Muscle layer of duodenum (tissue), 2 donors: Measurements from ENCODE around the gene BCL11B.

Experiments used
- H3K27ac ChIP-seq: one replicate; pipeline ENCODE4 v1.7.0; 2013; ENCODE audit warnings: mild to moderate bottlenecking, low read length
- H3K27me3 ChIP-seq: one replicate; pipeline ENCODE4 v1.7.0; 2013; ENCODE audit warnings: low read depth, mild to moderate bottlenecking, control low read depth, low read length
- H3K36me3 ChIP-seq, 2 donors: one replicate each; pipeline ENCODE4 v1.7.0; 2013; ENCODE audit warnings: low read length in 2 of 2, control low read depth in 1 of 2, mild to moderate bottlenecking in 1 of 2; ENCODE audit not compliant: insufficient read depth in 2 of 2, control insufficient read depth in 1 of 2
- H3K4me1 ChIP-seq, 2 donors: one replicate each; pipeline ENCODE4 v1.7.0; 2013; ENCODE audit warnings: low read length in 2 of 2, mild to moderate bottlenecking in 2 of 2, control low read depth in 1 of 2, moderate library complexity in 1 of 2; ENCODE audit not compliant: insufficient read depth in 2 of 2, control insufficient read depth in 1 of 2
- H3K4me3 ChIP-seq, 2 donors: one replicate each; pipeline ENCODE4 v1.7.0; 2013; ENCODE audit warnings: low read length in 2 of 2, low read depth in 1 of 2, mild to moderate bottlenecking in 1 of 2
- H3K9me3 ChIP-seq, 2 donors: one replicate each; pipeline ENCODE4 v1.7.0; 2013; ENCODE audit warnings: low read length in 2 of 2, control low read depth in 1 of 2, mild to moderate bottlenecking in 1 of 2; ENCODE audit not compliant: control insufficient read depth in 1 of 2
- donor health status: healthy.

BCL11B gene

GRCh38 chr14:99271951-99272631, at the start of gene BCL11B:
Gene BCL11B, minus strand, starts transcription at chr14:99272197. Its CDS starts 979 bp downstream, at chr14:99271218.
- H3K27ac ChIP-seq: peak within 1 kb of the TSS; percentile 51
- H3K9me3 ChIP-seq: no peaks in the 10 kb centered on the region
- H3K4me3 ChIP-seq: peak within 1 kb of the TSS; percentile 57 to 64
- peaks cover 35% of the 10 kb centered on the region for H3K27me3 ChIP-seq
- peaks cover 0 to 50% of the 10 kb centered on the region in 2 donors for H3K4me1 ChIP-seq
- H3K36me3 ChIP-seq: no peaks in the 10 kb centered on the region

GRCh38 chr14:99321236-99321925, 49.4 kb upstream of the BCL11B start:
- Histone ChIP-seq H3K9me3 (no peaks in the 10 kb centered on the region), H3K4me1 (no peaks in the 10 kb centered on the region), H3K27me3 (no peaks in the 10 kb centered on the region), H3K4me3 (no peak overlapping the region), H3K36me3 (no peaks in the 10 kb centered on the region), H3K27ac (no peak overlapping the region)

GRCh38 chr14:99320621-99321235, 48.7 kb upstream of the BCL11B start:
- Histone ChIP-seq H3K4me1 (no peaks in the 10 kb centered on the region), H3K36me3 (no peaks in the 10 kb centered on the region), H3K27me3 (no peaks in the 10 kb centered on the region), H3K4me3 (no peak overlapping the region), H3K27ac (no peak overlapping the region), H3K9me3 (no peaks in the 10 kb centered on the region)

GRCh38 chr14:99320105-99320572, 48.1 kb upstream of the BCL11B start:
- H3K27ac ChIP-seq: no peak overlapping the region
- H3K4me3 ChIP-seq: no peak overlapping the region
- no peaks in the 10 kb centered on the region for H3K36me3 ChIP-seq
- H3K27me3 ChIP-seq: no peaks in the 10 kb centered on the region
- no peaks in the 10 kb centered on the region for H3K9me3 ChIP-seq
- no peaks in the 10 kb centered on the region for H3K4me1 ChIP-seq

GRCh38 chr14:99318959-99319295, 46.9 kb upstream of the BCL11B start:
- H3K27ac ChIP-seq: no peak overlapping the region
- H3K4me3 ChIP-seq: no peak overlapping the region
- H3K9me3 ChIP-seq: no peaks in the 10 kb centered on the region
- H3K27me3 ChIP-seq: no peaks in the 10 kb centered on the region
- H3K4me1 ChIP-seq: no peaks in the 10 kb centered on the region
- H3K36me3 ChIP-seq: no peaks in the 10 kb centered on the region

GRCh38 chr14:99318091-99318958, 46.3 kb upstream of the BCL11B start:
- H3K27ac ChIP-seq: no peak overlapping the region
- no peaks in the 10 kb centered on the region for H3K9me3 ChIP-seq
- H3K4me3 ChIP-seq: no peak overlapping the region
- H3K4me1 ChIP-seq: no peaks in the 10 kb centered on the region
- H3K36me3 ChIP-seq: no peaks in the 10 kb centered on the region
- H3K27me3 ChIP-seq: no peaks in the 10 kb centered on the region

GRCh38 chr14:99317231-99318090, 45.5 kb upstream of the BCL11B start:
- Histone ChIP-seq H3K27ac (peak overlapping the region; percentile 23), H3K36me3 (no peaks in the 10 kb centered on the region), H3K4me3 (no peak overlapping the region), H3K4me1 (no peaks in the 10 kb centered on the region), H3K9me3 (no peaks in the 10 kb centered on the region), H3K27me3 (no peaks in the 10 kb centered on the region)

- H3K27ac ChIP-seq: peak overlapping the region; percentile 31
Observed at GRCh38 chr14:99316281-99317163, 44.5 kb upstream of the BCL11B start.

GRCh38 chr14:99315197-99315596, 43.2 kb upstream of the BCL11B start:
- Histone ChIP-seq H3K4me1 (no peaks in the 10 kb centered on the region), H3K9me3 (peaks cover 0 to 6% of the 10 kb centered on the region in 2 donors), H3K27ac (no peak overlapping the region), H3K4me3 (no peak overlapping the region), H3K27me3 (no peaks in the 10 kb centered on the region), H3K36me3 (no peaks in the 10 kb centered on the region)

More at GRCh38 chr14:99316281-99317163, 44.5 kb upstream of the BCL11B start:
- no peaks in the 10 kb centered on the region for H3K4me1 ChIP-seq
- no peaks in the 10 kb centered on the region for H3K36me3 ChIP-seq
- no peak overlapping the region for H3K4me3 ChIP-seq
- no peaks in the 10 kb centered on the region for H3K9me3 ChIP-seq
- no peaks in the 10 kb centered on the region for H3K27me3 ChIP-seq

- Histone ChIP-seq H3K27ac (no peak overlapping the region), H3K27me3 (no peaks in the 10 kb centered on the region), H3K9me3 (peaks cover 0 to 6% of the 10 kb centered on the region in 2 donors), H3K36me3 (no peaks in the 10 kb centered on the region), H3K4me3 (no peak overlapping the region), H3K4me1 (no peaks in the 10 kb centered on the region)
Observed at GRCh38 chr14:99314623-99315022, 42.6 kb upstream of the BCL11B start.
